Upper lobe of right lung (tissue), 1 donor: ENCODE measurements around the gene POLA2. TPM values are rescaled to one million over a fixed set of nuclear protein-coding genes. Genes with fewer than 3 reads are reported as not detected.

Experiments
- ATAC-seq: fragments of 200-7000 bp; cut with Tn5 transposase; one replicate; pipeline ENCODE4 v1.9.1; 2020; ENCODE audit warnings: mild to moderate bottlenecking, moderate library complexity
- DNase-seq: peaks from one replicate; pipeline ENCODE4 v3.0.0-alpha.2; 2020
- H3K27ac ChIP-seq: fragments of 200-600 bp; one replicate; pipeline ENCODE4 v1.8.0; 2022
- H3K27me3 ChIP-seq: fragments of 200-600 bp; one replicate; pipeline ENCODE4 v1.8.0; 2022; ENCODE audit warnings: mild to moderate bottlenecking
- H3K36me3 ChIP-seq: fragments of 200-600 bp; one replicate; pipeline ENCODE4 v1.8.0; 2022
- H3K4me1 ChIP-seq: fragments of 200-600 bp; one replicate; pipeline ENCODE4 v1.8.0; 2022
- H3K4me3 ChIP-seq: fragments of 200-600 bp; one replicate; pipeline ENCODE4 v1.8.0; 2022; ENCODE audit warnings: mild to moderate bottlenecking
- H3K9me3 ChIP-seq: fragments of 200-600 bp; one replicate; pipeline ENCODE4 v1.8.0; 2022
- intact Hi-C: fragments of 100-400 bp; cut with DNase I; formaldehyde crosslinking; loops from one replicate; pipeline ENCODE4 v1.11.0; 2022
- total RNA-seq: library from RNA; stranded (reverse); fragmentation: NEBNext Ultra II Directional; extraction: Animal tissue kit (Norgen Biotek cat#: 25700); gene quantifications from one replicate; pipeline ENCODE4 v1.2.1, GENCODE V29; 2021
- TF ChIP-seq, protein P1 (sequence below): fragments of 200-600 bp; IDR thresholded peaks from one replicate; pipeline ENCODE4 v1.8.0; 2022; ENCODE audit warnings: antibody characterized with exemption
- donor health status: DM: no; HTN: yes; CAD: no; lungs with severe emphysema.

POLA2 gene
- total RNA-seq, 1 donor from 2014 or later = 9.5 TPM

DNA sequence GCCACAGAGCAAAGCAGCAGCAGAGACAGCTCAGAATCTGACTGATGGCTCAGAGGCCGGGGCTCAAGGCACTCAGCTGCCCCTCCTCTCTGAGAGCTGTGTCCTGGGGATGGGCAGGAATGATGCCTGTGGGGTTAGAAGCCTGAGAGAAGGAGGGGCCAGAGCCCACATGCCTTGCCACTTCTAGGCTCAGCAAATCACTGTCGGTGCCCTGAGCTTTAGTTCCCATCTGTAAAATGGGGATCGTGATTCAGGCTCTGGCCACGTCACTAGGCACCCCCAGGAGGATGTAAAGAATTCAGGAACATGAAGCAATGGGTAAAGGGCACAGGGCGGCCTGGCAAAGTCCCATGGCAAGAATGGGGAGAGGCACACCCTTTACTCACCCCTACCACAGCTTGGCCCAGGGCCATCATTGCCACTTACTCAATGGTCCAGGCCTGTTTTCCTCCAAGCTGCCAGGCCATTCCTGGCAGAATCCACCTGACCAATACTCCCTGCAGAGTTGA lies 49.5 kb downstream of the POLA2 start:
- TF ChIP-seq, protein P1, sequence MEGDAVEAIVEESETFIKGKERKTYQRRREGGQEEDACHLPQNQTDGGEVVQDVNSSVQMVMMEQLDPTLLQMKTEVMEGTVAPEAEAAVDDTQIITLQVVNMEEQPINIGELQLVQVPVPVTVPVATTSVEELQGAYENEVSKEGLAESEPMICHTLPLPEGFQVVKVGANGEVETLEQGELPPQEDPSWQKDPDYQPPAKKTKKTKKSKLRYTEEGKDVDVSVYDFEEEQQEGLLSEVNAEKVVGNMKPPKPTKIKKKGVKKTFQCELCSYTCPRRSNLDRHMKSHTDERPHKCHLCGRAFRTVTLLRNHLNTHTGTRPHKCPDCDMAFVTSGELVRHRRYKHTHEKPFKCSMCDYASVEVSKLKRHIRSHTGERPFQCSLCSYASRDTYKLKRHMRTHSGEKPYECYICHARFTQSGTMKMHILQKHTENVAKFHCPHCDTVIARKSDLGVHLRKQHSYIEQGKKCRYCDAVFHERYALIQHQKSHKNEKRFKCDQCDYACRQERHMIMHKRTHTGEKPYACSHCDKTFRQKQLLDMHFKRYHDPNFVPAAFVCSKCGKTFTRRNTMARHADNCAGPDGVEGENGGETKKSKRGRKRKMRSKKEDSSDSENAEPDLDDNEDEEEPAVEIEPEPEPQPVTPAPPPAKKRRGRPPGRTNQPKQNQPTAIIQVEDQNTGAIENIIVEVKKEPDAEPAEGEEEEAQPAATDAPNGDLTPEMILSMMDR = no peak
- Histone ChIP-seq H3K36me3 (no peaks in the 10 kb centered on the region), H3K27ac (no peak overlapping the region), H3K9me3 (no peaks in the 10 kb centered on the region), H3K4me1 (peaks cover 38% of the 10 kb centered on the region), H3K4me3 (no peak overlapping the region), H3K27me3 (no peaks in the 10 kb centered on the region)
- DNase-seq = peak; percentile 75
- ATAC-seq = no peak
- intact Hi-C loops = no loop called here

DNA sequence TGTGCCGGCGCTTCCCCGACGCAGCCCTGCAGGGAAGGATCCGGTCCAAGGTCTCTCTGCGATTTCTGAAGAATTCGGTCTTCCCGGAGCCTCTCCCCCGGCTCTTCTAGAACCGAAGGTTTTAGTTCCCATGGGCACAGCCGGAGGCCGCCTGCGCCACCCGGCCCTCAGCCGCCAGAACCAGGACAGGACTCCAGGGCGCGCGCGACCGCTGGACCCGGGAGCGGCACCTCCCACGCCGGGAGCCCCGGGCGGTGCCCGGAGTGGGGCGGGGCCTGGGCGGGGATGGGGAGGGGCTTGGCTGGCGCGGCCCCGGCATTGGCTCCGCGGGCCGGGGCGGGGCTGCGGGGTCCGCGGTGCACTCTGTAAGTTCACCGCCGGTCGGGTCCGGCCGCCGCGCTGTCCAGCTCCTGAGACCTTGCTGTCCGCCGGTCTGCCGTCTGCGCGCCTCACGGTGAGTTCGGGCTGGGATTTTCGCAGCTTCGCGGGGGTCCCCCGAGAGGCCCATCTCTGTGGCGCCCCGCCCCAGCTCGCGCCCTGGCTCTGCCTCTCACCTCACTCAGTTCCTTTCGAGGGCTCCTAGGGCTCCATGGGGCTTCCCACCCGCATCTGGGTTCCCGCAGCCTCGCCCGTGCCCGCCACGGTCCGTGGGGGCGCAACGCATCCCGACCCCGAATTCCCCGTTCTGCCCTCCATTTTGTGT lies 52.9 kb downstream of the POLA2 start, which contains the start of gene CDC42EP2:
TSS of gene CDC42EP2 (plus strand) at position 366 of the 703 bp plus-strand sequence. CDS start 6,033 bp downstream, outside the sequence.
- Histone ChIP-seq H3K27me3 (no peaks in the 10 kb centered on the region), H3K4me1 (peaks cover 27% of the 10 kb centered on the region), H3K36me3 (no peaks in the 10 kb centered on the region), H3K4me3 (peak within 1 kb of the TSS; percentile 98), H3K9me3 (no peaks in the 10 kb centered on the region), H3K27ac (peak within 1 kb of the TSS; percentile 89)
- TF ChIP-seq, protein P1 = no peak
- DNase-seq = peak; percentile 95
- peak; percentile 96 for ATAC-seq
- intact Hi-C loops = no loop called here

DNA sequence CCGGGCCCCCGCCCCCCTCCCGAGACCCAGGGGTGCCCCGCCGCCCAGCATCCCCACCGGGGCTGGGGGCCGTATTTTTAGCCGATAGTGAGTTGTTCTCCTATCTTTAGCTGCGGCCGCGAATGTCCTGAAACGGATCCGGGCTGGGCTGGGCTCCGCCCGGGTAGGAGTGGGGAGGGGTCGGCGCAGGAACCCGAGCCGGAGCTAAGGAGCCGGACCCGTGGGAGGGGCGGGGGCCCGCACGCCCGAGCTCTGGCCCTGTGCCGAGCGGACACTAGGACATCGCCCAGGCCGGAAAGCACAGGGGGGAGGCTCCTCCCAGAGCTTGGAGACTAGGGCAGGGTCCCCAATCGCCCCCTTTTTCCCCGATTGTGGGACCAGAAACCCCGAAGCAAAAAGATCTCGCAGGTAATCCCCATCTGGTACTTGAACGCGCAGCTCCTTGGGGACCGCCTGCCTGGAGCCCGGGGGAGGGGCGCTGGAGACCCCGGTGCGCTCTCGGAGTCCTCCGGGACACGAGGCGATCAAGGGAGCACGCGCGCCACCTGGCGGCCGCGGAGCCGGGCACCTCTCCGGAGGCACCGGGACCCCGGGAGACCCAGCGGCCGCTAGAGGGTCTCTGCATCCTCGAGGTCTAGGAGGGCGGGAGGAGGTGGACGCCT lies 53.6 kb downstream of the POLA2 start:
- no peaks in the 10 kb centered on the region for H3K27me3 ChIP-seq
- H3K9me3 ChIP-seq = no peaks in the 10 kb centered on the region
- ATAC-seq = peak; percentile 72
- peaks cover 3% of the 10 kb centered on the region for H3K36me3 ChIP-seq
- H3K4me3 ChIP-seq = peak overlapping the region; percentile 98
- DNase-seq = peak; percentile 91
- TF ChIP-seq, protein P1 = peak; percentile 94
- peaks cover 24% of the 10 kb centered on the region for H3K4me1 ChIP-seq
- intact Hi-C loops = no loop called here
- H3K27ac ChIP-seq = peak overlapping the region; percentile 89

DNA sequence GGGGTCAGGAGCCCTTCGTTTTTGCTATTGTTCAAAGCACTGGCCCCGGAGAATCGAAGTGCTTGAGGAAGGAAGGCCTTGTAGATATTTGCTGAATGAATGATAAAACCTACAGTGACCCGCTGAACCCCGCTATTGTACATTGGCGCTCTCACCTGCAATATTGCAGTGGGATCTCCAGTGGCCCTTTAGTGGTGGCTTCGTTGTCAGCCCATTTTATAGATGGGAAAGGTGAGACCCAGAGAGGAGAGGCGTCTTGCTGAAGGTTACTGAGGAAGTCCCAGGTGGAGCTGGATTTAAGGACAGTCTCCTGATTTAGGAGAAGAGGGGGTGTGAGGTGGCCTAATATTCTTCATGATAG lies 54.1 kb downstream of the POLA2 start:
- intact Hi-C loops = no loop called here
- peak overlapping the region; percentile 89 for H3K27ac ChIP-seq

DNA sequence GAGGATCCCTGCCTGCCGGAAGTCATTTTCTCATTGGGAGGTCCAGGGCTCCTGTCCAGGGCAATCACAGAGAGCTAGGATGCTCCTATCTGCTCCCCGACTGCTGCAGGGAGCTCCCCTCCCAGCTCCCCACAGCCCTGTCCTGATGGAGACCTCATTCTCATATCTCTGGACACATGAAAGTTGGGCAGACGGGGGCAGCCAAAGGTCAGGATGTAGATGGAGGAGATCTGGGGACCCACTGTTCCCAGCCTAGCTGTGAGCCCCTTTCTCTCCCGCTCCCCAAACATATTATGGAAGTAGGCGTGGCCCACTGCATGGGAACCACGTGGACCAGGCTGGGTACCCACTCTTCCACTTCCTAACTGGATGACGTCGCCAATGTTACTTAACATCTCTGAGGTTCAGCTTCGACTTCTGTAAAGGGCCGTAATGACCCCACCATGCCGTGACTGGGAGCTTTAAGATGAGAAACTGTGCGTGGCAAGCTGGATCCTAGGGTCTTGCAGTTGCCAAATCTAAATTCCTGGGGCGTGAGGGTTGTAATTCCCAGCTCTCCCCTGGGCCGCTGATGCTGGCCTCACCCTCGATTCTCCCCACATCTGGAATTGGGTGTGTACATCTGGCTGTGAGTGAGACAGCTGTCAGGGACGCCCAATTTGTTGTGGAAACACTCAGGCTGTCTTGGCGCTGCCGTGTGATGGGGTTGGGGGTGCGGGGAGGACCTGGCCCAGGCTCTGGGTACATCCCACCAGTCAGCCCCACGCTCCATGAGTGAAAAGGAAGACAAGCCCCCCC lies 54.7 kb downstream of the POLA2 start:
- Histone ChIP-seq H3K27ac (peak overlapping the region; percentile 89), H3K4me1 (peaks cover 22% of the 10 kb centered on the region), H3K27me3 (no peaks in the 10 kb centered on the region), H3K36me3 (peaks cover 14% of the 10 kb centered on the region), H3K4me3 (peak overlapping the region; percentile 98), H3K9me3 (no peaks in the 10 kb centered on the region)
- TF ChIP-seq, protein P1 = no peak
- DNase-seq (no peak), ATAC-seq (peak; percentile 3)
- intact Hi-C loops = no loop called here

More for the DNA sequence above, 54.1 kb downstream of the POLA2 start:
- peaks cover 8% of the 10 kb centered on the region for H3K36me3 ChIP-seq
- H3K4me3 ChIP-seq = peak overlapping the region; percentile 98
- TF ChIP-seq, protein P1 = peak; percentile 18
- H3K9me3 ChIP-seq = no peaks in the 10 kb centered on the region
- H3K27me3 ChIP-seq = no peaks in the 10 kb centered on the region
- ATAC-seq = no peak
- peaks cover 22% of the 10 kb centered on the region for H3K4me1 ChIP-seq
- no peak for DNase-seq
